OCI-LY7 (cell line): ENCODE measurements around the gene ANKRD63.

ENCODE experiments used
- CTCF ChIP-seq: fragments of 200-600 bp; sonication (generic); conservative IDR thresholded peaks from 2 replicates; pipeline ENCODE4 v1.5.1; 2014; ENCODE audit warnings: mild to moderate bottlenecking, antibody characterized with exemption, low read length, moderate library complexity, mixed read lengths
- EZH2phosphoT487 ChIP-seq: fragments of 200-600 bp; sonication (generic); IDR thresholded peaks from 2 replicates; pipeline ENCODE4 v1.6.1; 2018; ENCODE audit warnings: low read depth, borderline replicate concordance, mild to moderate bottlenecking, mixed run types, antibody characterized with exemption, low read length, moderate library complexity, mixed read lengths

GRCh38 chr15:40302981-40303380, 20.1 kb upstream of the ANKRD63 start:
- no peak for TF ChIP-seq CTCF
- no peak for TF ChIP-seq EZH2phosphoT487
